GM18520 (cell line): ENCODE measurements around the gene KLHL21.

Experiments used
- ATAC-seq: cut with Tn5 transposase; IDR thresholded peaks from one replicate; pipeline ENCODE4 v1.9.1; 2021; ENCODE audit not compliant: unreplicated experiment

KLHL21 gene

GRCh38 chr1:6557597-6557996, 45.1 kb downstream of the KLHL21 start:
- ATAC-seq, result no peak

- ATAC-seq, result no peak
Measured at GRCh38 chr1:6554907-6555778, 47.5 kb downstream of the KLHL21 start, which contains the start of gene TAS1R1. TSS of gene TAS1R1 (plus strand) at chr1:6555307. CDS start at chr1:6555374, 67 bp downstream.

GRCh38 chr1:6554031-6554906, 48.4 kb downstream of the KLHL21 start, which contains the start of gene NOL9:
TSS of gene NOL9 (minus strand) at chr1:6554513. CDS start at chr1:6554502, 11 bp downstream.
- ATAC-seq, result peak; percentile 89

GRCh38 chr1:6547301-6547700, 55.4 kb downstream of the KLHL21 start:
- no peak for ATAC-seq

GRCh38 chr1:6546326-6546725, 56.3 kb downstream of the KLHL21 start:
- ATAC-seq, result no peak

- ATAC-seq, result no peak
Measured at GRCh38 chr1:6545276-6546112, 57.2 kb downstream of the KLHL21 start.

- no peak for ATAC-seq
Measured at GRCh38 chr1:6544831-6545230, 57.8 kb downstream of the KLHL21 start.
